T-helper 1 cell treated with Interleukin-12 subunit alpha and Interleukin-12 subunit beta and Interleukin-4 antibody, amounts not matched to agents 30 μg/mL and 1 μg/mL, for 36 hours (primary cell): ENCODE data around the gene RGL1.

Source experiments
- H3K27ac Mint-ChIP-seq: one replicate; pipeline ENCODE4 v1.8.0; 2021; ENCODE audit warnings: mild to moderate bottlenecking, mixed read lengths
- H3K27me3 Mint-ChIP-seq: one replicate; pipeline ENCODE4 v1.8.0; 2021; ENCODE audit warnings: low read depth, mixed read lengths
- H3K36me3 Mint-ChIP-seq: one replicate; pipeline ENCODE4 v1.8.0; 2021; ENCODE audit warnings: low read depth, mixed read lengths
- H3K4me1 Mint-ChIP-seq: one replicate; pipeline ENCODE4 v1.8.0; 2021; ENCODE audit warnings: low read depth, mixed read lengths
- H3K4me3 Mint-ChIP-seq: one replicate; pipeline ENCODE4 v1.8.0; 2021; ENCODE audit warnings: mild to moderate bottlenecking, moderate library complexity, mixed read lengths
- H3K9me3 Mint-ChIP-seq: one replicate; pipeline ENCODE4 v1.8.0; 2021; ENCODE audit warnings: mixed read lengths

RGL1 gene

GRCh38 chr1:183891158-183891856 lies 86.4 kb downstream of the RGL1 start:
- H3K9me3 Mint-ChIP-seq: no peaks in the 10 kb centered on the region
- H3K27ac Mint-ChIP-seq: no peak overlapping the region
- H3K4me1 Mint-ChIP-seq: peaks cover 14% of the 10 kb centered on the region
- peaks cover 2% of the 10 kb centered on the region for H3K36me3 Mint-ChIP-seq
- no peak overlapping the region for H3K4me3 Mint-ChIP-seq
- no peaks in the 10 kb centered on the region for H3K27me3 Mint-ChIP-seq

GRCh38 chr1:183892351-183892793 lies 87.5 kb downstream of the RGL1 start:
- peaks cover 2% of the 10 kb centered on the region for H3K36me3 Mint-ChIP-seq
- H3K9me3 Mint-ChIP-seq: no peaks in the 10 kb centered on the region
- no peak overlapping the region for H3K4me3 Mint-ChIP-seq
- peaks cover 21% of the 10 kb centered on the region for H3K4me1 Mint-ChIP-seq
- no peaks in the 10 kb centered on the region for H3K27me3 Mint-ChIP-seq
- H3K27ac Mint-ChIP-seq: no peak overlapping the region

- Mint-ChIP-seq H3K4me1 (peaks cover 13% of the 10 kb centered on the region), H3K27ac (no peak overlapping the region), H3K4me3 (no peak overlapping the region), H3K36me3 (peaks cover 4% of the 10 kb centered on the region), H3K27me3 (no peaks in the 10 kb centered on the region), H3K9me3 (no peaks in the 10 kb centered on the region)
Observed at GRCh38 chr1:183893561-183894289, 88.8 kb downstream of the RGL1 start.

GRCh38 chr1:183894290-183894565 lies 89.3 kb downstream of the RGL1 start:
- H3K27me3 Mint-ChIP-seq: no peaks in the 10 kb centered on the region
- H3K36me3 Mint-ChIP-seq: peaks cover 4% of the 10 kb centered on the region
- H3K4me1 Mint-ChIP-seq: peaks cover 9% of the 10 kb centered on the region
- no peak overlapping the region for H3K27ac Mint-ChIP-seq
- no peak overlapping the region for H3K4me3 Mint-ChIP-seq
- no peaks in the 10 kb centered on the region for H3K9me3 Mint-ChIP-seq

GRCh38 chr1:183896466-183897048 lies 91.6 kb downstream of the RGL1 start:
- Mint-ChIP-seq H3K9me3 (no peaks in the 10 kb centered on the region), H3K4me3 (no peak overlapping the region), H3K36me3 (peaks cover 9% of the 10 kb centered on the region), H3K27ac (no peak overlapping the region), H3K27me3 (no peaks in the 10 kb centered on the region), H3K4me1 (peaks cover 11% of the 10 kb centered on the region)

- H3K4me3 Mint-ChIP-seq: no peak overlapping the region
Observed at GRCh38 chr1:183898001-183898396, 93.1 kb downstream of the RGL1 start.

GRCh38 chr1:183898610-183899009 lies 93.7 kb downstream of the RGL1 start:
- Mint-ChIP-seq H3K9me3 (no peaks in the 10 kb centered on the region), H3K27ac (no peak overlapping the region), H3K4me3 (no peak overlapping the region), H3K27me3 (no peaks in the 10 kb centered on the region), H3K4me1 (peaks cover 16% of the 10 kb centered on the region), H3K36me3 (peaks cover 11% of the 10 kb centered on the region)

More at GRCh38 chr1:183898001-183898396, 93.1 kb downstream of the RGL1 start:
- Mint-ChIP-seq H3K4me1 (peaks cover 15% of the 10 kb centered on the region), H3K9me3 (no peaks in the 10 kb centered on the region), H3K27ac (no peak overlapping the region), H3K27me3 (no peaks in the 10 kb centered on the region), H3K36me3 (peaks cover 11% of the 10 kb centered on the region)

- H3K9me3 Mint-ChIP-seq: no peaks in the 10 kb centered on the region
- peak overlapping the region; percentile 16 for H3K27ac Mint-ChIP-seq
- no peaks in the 10 kb centered on the region for H3K27me3 Mint-ChIP-seq
- H3K4me3 Mint-ChIP-seq: no peak overlapping the region
- peaks cover 12% of the 10 kb centered on the region for H3K36me3 Mint-ChIP-seq
- peaks cover 10% of the 10 kb centered on the region for H3K4me1 Mint-ChIP-seq
Observed at GRCh38 chr1:183901748-183902330, 96.9 kb downstream of the RGL1 start.

- no peaks in the 10 kb centered on the region for H3K9me3 Mint-ChIP-seq
- no peaks in the 10 kb centered on the region for H3K27me3 Mint-ChIP-seq
- H3K36me3 Mint-ChIP-seq: peaks cover 11% of the 10 kb centered on the region
- no peak overlapping the region for H3K27ac Mint-ChIP-seq
- H3K4me3 Mint-ChIP-seq: no peak overlapping the region
- H3K4me1 Mint-ChIP-seq: peaks cover 7% of the 10 kb centered on the region
Observed at GRCh38 chr1:183903101-183903500, 98.2 kb downstream of the RGL1 start.

GRCh38 chr1:183905508-183906113 lies 100.7 kb downstream of the RGL1 start:
- Mint-ChIP-seq H3K4me1 (peaks cover 12% of the 10 kb centered on the region), H3K4me3 (no peak overlapping the region), H3K27me3 (no peaks in the 10 kb centered on the region), H3K9me3 (no peaks in the 10 kb centered on the region), H3K27ac (no peak overlapping the region), H3K36me3 (peaks cover 12% of the 10 kb centered on the region)

- Mint-ChIP-seq H3K36me3 (peaks cover 9% of the 10 kb centered on the region), H3K27ac (no peak overlapping the region), H3K27me3 (no peaks in the 10 kb centered on the region), H3K4me3 (no peak overlapping the region), H3K4me1 (peaks cover 13% of the 10 kb centered on the region), H3K9me3 (no peaks in the 10 kb centered on the region)
Observed at GRCh38 chr1:183907070-183907469, 102.2 kb downstream of the RGL1 start.

GRCh38 chr1:183908079-183908478 lies 103.2 kb downstream of the RGL1 start:
- Mint-ChIP-seq H3K4me1 (peaks cover 16% of the 10 kb centered on the region), H3K4me3 (no peak overlapping the region), H3K27ac (no peak overlapping the region)

GRCh38 chr1:183909672-183910071 lies 104.8 kb downstream of the RGL1 start:
- no peaks in the 10 kb centered on the region for H3K9me3 Mint-ChIP-seq

More at GRCh38 chr1:183908079-183908478, 103.2 kb downstream of the RGL1 start:
- Mint-ChIP-seq H3K9me3 (no peaks in the 10 kb centered on the region), H3K36me3 (peaks cover 15% of the 10 kb centered on the region), H3K27me3 (no peaks in the 10 kb centered on the region)

GRCh38 chr1:183910845-183911244 lies 105.9 kb downstream of the RGL1 start:
- no peak overlapping the region for H3K27ac Mint-ChIP-seq

More at GRCh38 chr1:183909672-183910071, 104.8 kb downstream of the RGL1 start:
- no peak overlapping the region for H3K27ac Mint-ChIP-seq
- H3K4me1 Mint-ChIP-seq: peaks cover 15% of the 10 kb centered on the region
- peaks cover 18% of the 10 kb centered on the region for H3K36me3 Mint-ChIP-seq
- H3K27me3 Mint-ChIP-seq: no peaks in the 10 kb centered on the region
- no peak overlapping the region for H3K4me3 Mint-ChIP-seq

More at GRCh38 chr1:183910845-183911244, 105.9 kb downstream of the RGL1 start:
- Mint-ChIP-seq H3K9me3 (no peaks in the 10 kb centered on the region), H3K4me1 (peaks cover 19% of the 10 kb centered on the region), H3K36me3 (peaks cover 14% of the 10 kb centered on the region), H3K4me3 (no peak overlapping the region), H3K27me3 (no peaks in the 10 kb centered on the region)
